ENCODE measurements around the gene CACNA1S.

The CACNA1S gene

DNA sequence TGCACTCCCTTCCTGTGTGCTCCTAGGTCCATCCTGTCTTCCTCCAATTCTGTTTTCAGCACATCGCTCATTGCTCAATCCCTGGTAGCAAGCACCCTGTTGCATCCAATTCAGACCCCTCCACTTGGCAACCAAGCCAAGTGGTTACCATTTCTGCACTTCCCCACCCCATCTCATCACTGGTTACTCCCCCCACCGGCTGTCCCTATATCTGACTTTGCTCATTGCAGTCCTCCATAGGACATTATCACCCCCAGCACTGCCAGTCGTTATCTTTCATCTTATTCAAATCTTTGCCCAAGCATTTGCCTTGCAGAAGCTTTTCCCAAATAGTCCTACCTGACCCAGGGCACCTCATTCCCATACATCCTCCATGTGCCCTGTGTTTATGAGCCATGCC lies 44.1 kb upstream of the CACNA1S start:
- Histone ChIP-seq H3K36me3 (ENCODE audit: insufficient read depth, low read length) (peaks cover 5% of the 10 kb centered on the region), H3K9me2 (ENCODE audit: low read depth, low read length) (no peaks in the 10 kb centered on the region), H3K4me1 (ENCODE audit: insufficient read depth, low read length, severe bottlenecking) (peaks cover 18% of the 10 kb centered on the region), H3K4me2 (ENCODE audit: low read length) (no peak overlapping the region), H3K27ac (ENCODE audit: low read depth, low read length, poor library complexity, severe bottlenecking) (no peak overlapping the region), H3K9ac (ENCODE audit: low read length) (no peak overlapping the region), H2AFZ (ENCODE audit: low read length) (no peak overlapping the region), H3K9me3 (ENCODE audit: low read length) (peaks cover 8% of the 10 kb centered on the region; the same call in 1 of the 2 replicates), H3K4me3 (ENCODE audit: low read depth, low read length, poor library complexity, severe bottlenecking) (no peak overlapping the region), H3K27me3 (ENCODE audit: insufficient read depth, low read length) (no peaks in the 10 kb centered on the region; the same call in 1 of the 2 replicates), H3K79me2 (ENCODE audit: insufficient read depth, low read length) (no peaks in the 10 kb centered on the region), H3F3A (ENCODE audit: insufficient read depth, low read length) (no peaks in the 10 kb centered on the region), H4K20me1 (ENCODE audit: insufficient read depth, low read length) (no peaks in the 10 kb centered on the region)
- no peak for TF ChIP-seq EZH2 (IDR thresholded peaks at IDR 0.05; ENCODE audit: borderline replicate concordance, low read length)
- TF ChIP-seq, protein P1, sequence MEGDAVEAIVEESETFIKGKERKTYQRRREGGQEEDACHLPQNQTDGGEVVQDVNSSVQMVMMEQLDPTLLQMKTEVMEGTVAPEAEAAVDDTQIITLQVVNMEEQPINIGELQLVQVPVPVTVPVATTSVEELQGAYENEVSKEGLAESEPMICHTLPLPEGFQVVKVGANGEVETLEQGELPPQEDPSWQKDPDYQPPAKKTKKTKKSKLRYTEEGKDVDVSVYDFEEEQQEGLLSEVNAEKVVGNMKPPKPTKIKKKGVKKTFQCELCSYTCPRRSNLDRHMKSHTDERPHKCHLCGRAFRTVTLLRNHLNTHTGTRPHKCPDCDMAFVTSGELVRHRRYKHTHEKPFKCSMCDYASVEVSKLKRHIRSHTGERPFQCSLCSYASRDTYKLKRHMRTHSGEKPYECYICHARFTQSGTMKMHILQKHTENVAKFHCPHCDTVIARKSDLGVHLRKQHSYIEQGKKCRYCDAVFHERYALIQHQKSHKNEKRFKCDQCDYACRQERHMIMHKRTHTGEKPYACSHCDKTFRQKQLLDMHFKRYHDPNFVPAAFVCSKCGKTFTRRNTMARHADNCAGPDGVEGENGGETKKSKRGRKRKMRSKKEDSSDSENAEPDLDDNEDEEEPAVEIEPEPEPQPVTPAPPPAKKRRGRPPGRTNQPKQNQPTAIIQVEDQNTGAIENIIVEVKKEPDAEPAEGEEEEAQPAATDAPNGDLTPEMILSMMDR (IDR thresholded peaks at IDR 0.05; ENCODE audit: low read length): no peak

DNA sequence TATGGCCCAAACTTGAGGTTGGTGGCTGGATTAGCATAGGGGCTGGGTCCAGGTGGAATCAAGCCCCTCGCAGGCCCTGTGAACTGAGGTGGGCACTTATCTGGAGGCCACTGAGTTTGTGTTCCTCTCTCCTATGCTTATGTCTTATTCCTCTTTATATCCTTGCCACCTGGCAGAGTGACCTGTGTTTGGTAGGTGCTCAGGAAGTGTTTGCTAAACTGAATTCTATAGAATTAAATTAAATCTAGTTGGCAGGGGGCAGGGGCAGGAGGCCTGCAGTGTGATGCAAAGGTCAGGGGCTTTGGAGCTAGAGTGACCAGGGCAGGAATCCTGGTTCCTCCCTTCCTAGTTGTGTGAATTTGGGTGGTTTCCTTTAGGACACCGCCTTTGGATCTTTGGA lies 43.1 kb upstream of the CACNA1S start:
- Histone ChIP-seq H3K79me2 (ENCODE audit: insufficient read depth, low read length) (no peaks in the 10 kb centered on the region), H3K36me3 (ENCODE audit: insufficient read depth, low read length) (peaks cover 15% of the 10 kb centered on the region), H3K27me3 (ENCODE audit: insufficient read depth, low read length) (no peaks in the 10 kb centered on the region; the same call in 1 of the 2 replicates), H3K27ac (ENCODE audit: low read depth, low read length, poor library complexity, severe bottlenecking) (no peak overlapping the region), H3K4me1 (ENCODE audit: insufficient read depth, low read length, severe bottlenecking) (peaks cover 18% of the 10 kb centered on the region), H3K9ac (ENCODE audit: low read length) (no peak overlapping the region), H3K4me2 (ENCODE audit: low read length) (no peak overlapping the region), H2AFZ (ENCODE audit: low read length) (no peak overlapping the region), H4K20me1 (ENCODE audit: insufficient read depth, low read length) (no peaks in the 10 kb centered on the region), H3K9me2 (ENCODE audit: low read depth, low read length) (no peaks in the 10 kb centered on the region), H3F3A (ENCODE audit: insufficient read depth, low read length) (no peaks in the 10 kb centered on the region), H3K9me3 (ENCODE audit: low read length) (peaks cover 8% of the 10 kb centered on the region; the same call in 1 of the 2 replicates), H3K4me3 (ENCODE audit: low read depth, low read length, poor library complexity, severe bottlenecking) (no peak overlapping the region)
- no peak for TF ChIP-seq EZH2 (IDR thresholded peaks at IDR 0.05; ENCODE audit: borderline replicate concordance, low read length)
- TF ChIP-seq, protein P1 (IDR thresholded peaks at IDR 0.05; ENCODE audit: low read length): no peak

DNA sequence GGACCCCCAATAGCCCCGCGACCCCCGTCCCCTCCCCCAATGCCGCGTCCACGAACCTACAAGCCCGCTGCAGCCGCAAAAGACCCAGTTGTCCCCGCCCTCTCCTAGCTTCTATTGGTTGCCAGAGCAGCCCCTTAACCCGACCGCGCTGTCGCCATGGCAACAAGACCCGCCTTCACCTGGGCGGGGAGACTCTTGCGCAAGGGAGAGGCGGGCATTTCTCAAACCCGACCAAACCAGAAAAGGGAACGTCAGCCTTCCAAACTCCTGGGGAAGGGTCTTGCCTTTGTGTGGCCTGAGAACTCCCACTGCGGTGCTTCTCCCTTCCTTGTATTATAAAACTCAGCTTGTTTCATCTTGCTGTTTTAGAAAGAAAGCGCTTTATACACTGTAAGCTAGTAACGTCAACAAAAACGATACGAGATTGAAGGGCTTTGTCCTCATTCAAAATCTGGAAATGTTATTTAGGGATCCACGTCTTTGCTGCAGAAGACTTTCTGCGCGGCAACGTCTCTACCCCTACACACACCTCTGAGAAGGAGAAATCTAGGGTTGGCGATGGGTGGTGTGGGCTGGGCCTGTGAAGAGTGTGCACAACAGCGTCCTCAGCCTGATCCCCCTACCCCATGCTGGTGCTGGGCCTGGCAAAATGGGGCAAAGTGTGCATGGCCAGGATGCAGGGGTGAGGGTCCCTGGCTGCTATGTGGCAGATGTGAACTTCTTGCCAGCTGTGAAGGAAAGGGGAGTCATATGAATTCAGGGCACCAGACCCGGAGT lies 42.4 kb upstream of the CACNA1S start, which contains the start of gene TMEM9:
Gene TMEM9, minus strand, starts transcription at position 86 of the 777 bp plus-strand sequence. CDS start 551 bp downstream, outside the sequence.
- H4K20me1 ChIP-seq (ENCODE audit: insufficient read depth, low read length): no peaks in the 10 kb centered on the region
- peak within 1 kb of the TSS; percentile 86 for H3K4me3 ChIP-seq (ENCODE audit: low read depth, low read length, poor library complexity, severe bottlenecking)
- peaks cover 18% of the 10 kb centered on the region for H3K36me3 ChIP-seq (ENCODE audit: insufficient read depth, low read length)
- TF ChIP-seq, protein P1 (IDR thresholded peaks at IDR 0.05; ENCODE audit: low read length): no peak
- no peak for TF ChIP-seq EZH2 (IDR thresholded peaks at IDR 0.05; ENCODE audit: borderline replicate concordance, low read length)
- H3K9ac ChIP-seq (ENCODE audit: low read length): peak within 1 kb of the TSS; percentile 80
- H3K4me2 ChIP-seq (ENCODE audit: low read length): peak within 1 kb of the TSS; percentile 95
- no peaks in the 10 kb centered on the region for H3K79me2 ChIP-seq (ENCODE audit: insufficient read depth, low read length)
- H3K27me3 ChIP-seq (ENCODE audit: insufficient read depth, low read length): no peaks in the 10 kb centered on the region; the same call in 1 of the 2 replicates
- no peaks in the 10 kb centered on the region for H3K9me2 ChIP-seq (ENCODE audit: low read depth, low read length)
- peaks cover 18% of the 10 kb centered on the region for H3K4me1 ChIP-seq (ENCODE audit: insufficient read depth, low read length, severe bottlenecking)
- no peak within 1 kb of the TSS for H3K27ac ChIP-seq (ENCODE audit: low read depth, low read length, poor library complexity, severe bottlenecking)
- H3K9me3 ChIP-seq (ENCODE audit: low read length): peaks cover 8% of the 10 kb centered on the region; the same call in 1 of the 2 replicates
- H3F3A ChIP-seq (ENCODE audit: insufficient read depth, low read length): no peaks in the 10 kb centered on the region
- H2AFZ ChIP-seq (ENCODE audit: low read length): peak within 1 kb of the TSS; percentile 99
